Uterus (tissue), 4 donors: ENCODE data around the gene GPR151. TPM values are rescaled to one million over a fixed set of nuclear protein-coding genes. Genes with fewer than 3 reads are reported as not detected.

Source experiments
- small RNA-seq: library from RNA; depleted of rRNA; stranded (forward); fragments of <200 nt; gene quantifications from one replicate; pipeline ENCODE3, GENCODE V24; 2016
- total RNA-seq, 4 donors: library from RNA; depleted of rRNA in 3 of 4; stranded (reverse); fragments of >200 nt in 3 of 4; gene quantifications; one replicate each; pipeline versions ENCODE4 v1.1.0 to v1.2.4, GENCODE V29; 2014 to 2023
- donor health status: DM: yes; HTN: yes; CAD: no.

GPR151 gene
- total RNA-seq, 4 donors from 2014 or later: not detected

Small RNAs within 50 kb of the gene (small RNA-seq; reads per million reads assigned to genes)
- not detected for gene RF02271

Other genes with a start within 250 kb of the GPR151 start
- under 1 TPM in 1 of 4 donors, not detected in 3; 0.30 TPM for gene POU4F3, start 177.4 kb downstream of the GPR151 start, total RNA-seq
- gene TCERG1, start 68.9 kb downstream of the GPR151 start, total RNA-seq: 100 to 1,000 TPM in 1 of 4 donors, 10 to 100 TPM in 3; 49.7 to 109 (median 77.7) TPM